ENCODE results near the gene ADORA2B.
"Not testable (repeated sequence)": the region's sequence is repeated elsewhere in the genome, so short reads cannot be mapped to it uniquely, and the experiment has no call there.

ADORA2B gene

GRCh38 chr17:15922586-15922985, 22.3 kb upstream of the ADORA2B start:
- no peak for DNase-seq (ENCODE audit: low read depth)

DNA sequence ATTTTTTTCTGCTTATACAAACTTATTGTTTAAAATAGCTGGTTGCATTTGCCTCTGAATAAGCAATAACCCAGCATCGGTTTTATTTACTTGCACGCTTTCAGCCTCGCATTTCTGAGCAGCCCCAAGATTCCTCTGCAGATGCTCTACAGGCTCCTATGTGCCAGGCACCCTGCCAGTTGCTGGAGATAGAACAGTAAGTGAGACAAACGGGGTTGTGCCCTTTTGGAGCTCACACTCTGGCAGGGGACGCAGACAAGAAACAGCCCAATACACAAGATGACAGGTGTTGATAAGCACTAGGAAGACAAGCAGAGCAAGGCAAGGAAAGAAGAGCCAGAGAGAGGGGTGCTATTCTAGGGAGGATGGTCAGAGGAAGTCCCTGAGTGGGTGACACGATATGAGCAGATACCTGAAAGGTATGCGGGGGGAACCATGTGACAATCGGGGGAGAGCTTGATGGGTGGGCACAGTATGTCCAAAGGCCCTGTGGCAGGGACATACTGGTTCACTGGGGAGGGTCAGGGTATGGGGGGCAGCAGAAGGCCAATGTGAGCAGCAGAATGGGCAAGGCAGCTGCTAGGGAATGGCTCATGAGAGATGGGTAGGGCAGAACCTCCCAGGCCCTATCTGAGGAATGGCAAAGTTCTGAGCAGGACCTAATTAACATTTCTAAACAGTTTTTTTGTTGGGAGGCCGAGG, 18.7 kb upstream of the ADORA2B start:
- DNase-seq (ENCODE audit: low read depth) = no peak

DNA sequence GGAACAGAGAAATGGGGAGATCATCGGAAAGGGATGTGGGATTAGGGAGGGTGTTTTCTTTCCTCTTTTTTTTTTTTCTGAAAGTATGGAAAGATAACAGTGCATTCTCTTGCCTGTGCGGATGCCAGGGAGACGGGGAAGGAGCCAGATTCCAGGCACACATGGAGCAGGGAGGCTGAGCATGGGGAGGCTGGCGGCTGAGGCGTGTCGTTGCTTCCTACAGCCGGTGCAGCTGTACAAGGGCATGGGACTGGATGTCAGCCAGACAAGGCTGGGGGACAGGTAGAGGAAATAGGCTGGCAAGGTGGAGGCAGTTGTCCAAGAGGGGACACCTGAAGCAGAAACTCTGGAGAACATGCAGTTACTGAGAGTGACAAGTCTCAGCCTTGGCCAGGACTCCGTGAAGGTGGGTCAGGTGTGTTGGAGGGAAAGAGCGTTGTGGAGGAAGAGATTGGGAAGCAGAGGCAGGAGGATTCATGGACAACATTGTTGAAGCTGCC, 16.6 kb upstream of the ADORA2B start:
- DNase-seq (ENCODE audit: low read depth) = no peak

DNA sequence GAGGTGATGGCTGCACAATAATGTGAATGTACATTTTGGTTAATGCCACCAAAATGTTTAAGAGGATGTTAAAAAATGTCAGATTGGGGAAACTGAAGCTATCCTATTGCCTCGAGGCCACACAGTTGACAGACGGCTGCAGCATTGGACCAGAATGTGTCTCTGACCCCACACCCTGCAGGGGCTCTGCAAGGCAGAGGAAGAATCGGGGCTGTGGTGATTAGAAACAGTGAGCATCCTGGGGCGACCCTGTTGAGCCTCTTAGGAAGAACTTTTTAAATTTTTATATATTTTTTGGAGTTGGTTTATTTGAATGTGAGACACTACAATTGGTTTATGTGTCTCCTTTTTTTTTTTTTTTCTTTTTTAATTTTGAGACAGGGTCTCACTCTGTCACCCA, 15.0 kb upstream of the ADORA2B start:
- no peak for DNase-seq (ENCODE audit: low read depth)

GRCh38 chr17:15930426-15930825, 14.5 kb upstream of the ADORA2B start:
- no peak for DNase-seq (ENCODE audit: low read depth)

GRCh38 chr17:15931394-15931793, 13.5 kb upstream of the ADORA2B start:
- no peak for DNase-seq (ENCODE audit: low read depth)

- DNase-seq (ENCODE audit: low read depth) = no peak
Observed at GRCh38 chr17:15934866-15935265, 10.1 kb upstream of the ADORA2B start.

GRCh38 chr17:15935891-15936290, 9.0 kb upstream of the ADORA2B start:
- DNase-seq (ENCODE audit: low read depth) = no peak

- DNase-seq (ENCODE audit: low read depth) = not testable (repeated sequence)
Observed at GRCh38 chr17:15936481-15936880, 8.4 kb upstream of the ADORA2B start.

DNA sequence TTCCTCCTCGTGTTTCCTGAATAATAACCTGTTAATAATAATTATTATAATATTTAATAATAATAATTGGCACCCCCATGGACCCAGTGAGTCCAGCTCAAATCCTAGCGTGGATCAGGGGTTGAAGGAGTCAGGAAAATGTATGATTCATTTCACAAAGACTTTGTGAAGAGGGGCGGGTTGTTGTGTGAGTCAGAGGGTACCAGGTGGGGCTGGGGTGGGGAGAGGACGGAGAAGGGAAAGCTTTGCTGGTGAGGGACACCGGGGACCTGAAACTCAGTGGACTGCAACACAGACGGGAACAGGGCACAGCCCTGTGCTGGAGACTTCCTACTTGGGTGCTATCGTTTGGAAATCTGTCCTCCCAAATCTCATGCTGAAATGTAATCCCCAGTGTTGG, 3.1 kb upstream of the ADORA2B start:
- no peak for DNase-seq (ENCODE audit: low read depth)

DNA sequence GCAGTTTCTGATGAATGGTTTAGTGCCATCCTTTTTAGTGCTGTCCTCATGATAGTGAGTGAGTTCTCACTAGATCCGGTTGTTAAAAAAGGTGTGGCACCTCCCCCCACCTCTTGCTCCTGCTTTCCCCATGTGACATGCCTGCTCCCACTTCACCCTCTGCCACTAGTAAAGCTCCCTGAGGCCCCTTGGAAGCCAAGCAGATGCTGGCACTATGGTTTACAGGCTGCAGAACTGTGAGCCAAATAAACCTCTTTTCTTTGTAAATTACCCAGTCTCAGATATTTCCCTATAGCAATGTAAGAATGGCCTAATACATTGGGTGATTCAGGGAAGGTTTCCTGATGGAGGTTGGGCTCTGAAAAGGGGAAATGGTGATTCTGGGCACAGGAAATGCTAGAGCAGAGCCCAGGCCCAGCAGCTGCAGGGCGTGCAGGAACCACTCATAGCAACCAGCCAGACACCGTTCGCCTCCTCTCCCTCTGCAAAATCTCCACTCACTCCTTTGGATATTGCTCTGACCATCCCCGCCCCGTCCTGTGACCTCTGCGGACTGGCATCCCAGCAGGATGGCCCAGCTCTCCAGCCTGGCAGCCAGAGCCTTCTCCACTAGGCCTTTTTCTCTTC, 2.6 kb upstream of the ADORA2B start:
- DNase-seq (ENCODE audit: low read depth) = no peak

DNA sequence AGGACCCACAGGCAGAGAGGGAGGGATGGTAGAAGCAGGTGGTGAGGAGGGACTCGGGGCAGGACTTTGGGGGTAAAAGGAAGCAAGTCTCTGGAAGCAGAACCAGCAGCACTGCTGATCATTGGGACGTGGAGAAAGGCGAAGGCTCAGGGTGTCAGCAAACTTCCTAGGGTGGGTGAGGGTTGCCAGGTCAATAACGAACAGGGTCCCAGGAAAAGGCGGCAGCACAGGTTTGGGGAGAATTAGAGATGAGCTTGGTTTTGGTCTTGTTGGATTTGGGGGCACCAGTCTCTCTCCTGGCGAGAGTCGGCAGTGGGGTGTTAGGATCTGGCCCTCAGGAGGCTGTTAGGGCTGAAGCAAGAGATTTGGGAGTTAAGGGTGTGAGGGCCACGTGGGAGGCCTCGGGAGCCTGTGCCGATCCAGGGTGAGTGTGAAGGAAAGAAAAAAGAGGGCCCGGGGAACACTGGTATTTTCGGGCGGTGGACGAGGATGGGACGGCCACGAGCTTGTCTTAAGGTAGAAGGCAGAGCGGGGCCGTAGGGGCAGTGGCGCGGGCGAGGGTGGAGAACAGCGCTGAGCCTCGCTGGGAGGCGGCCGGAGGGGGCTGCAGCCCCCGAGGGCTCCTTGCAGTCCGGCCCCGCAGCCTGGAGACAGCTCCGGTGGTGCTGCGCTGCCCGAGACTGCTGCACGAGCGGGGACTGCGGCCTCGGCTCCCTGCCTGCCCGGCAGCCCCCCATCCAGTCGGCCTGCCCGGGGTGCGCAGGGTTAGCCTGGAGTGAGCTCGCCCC, 765 bp upstream of the ADORA2B start:
- no peak for DNase-seq (ENCODE audit: low read depth)

- no peak for DNase-seq (ENCODE audit: low read depth)
Observed at GRCh38 chr17:15945527-15946191, 729 bp downstream of the ADORA2B start.

GRCh38 chr17:15946611-15947120, 1.7 kb downstream of the ADORA2B start:
- no peak for DNase-seq (ENCODE audit: low read depth)

DNA sequence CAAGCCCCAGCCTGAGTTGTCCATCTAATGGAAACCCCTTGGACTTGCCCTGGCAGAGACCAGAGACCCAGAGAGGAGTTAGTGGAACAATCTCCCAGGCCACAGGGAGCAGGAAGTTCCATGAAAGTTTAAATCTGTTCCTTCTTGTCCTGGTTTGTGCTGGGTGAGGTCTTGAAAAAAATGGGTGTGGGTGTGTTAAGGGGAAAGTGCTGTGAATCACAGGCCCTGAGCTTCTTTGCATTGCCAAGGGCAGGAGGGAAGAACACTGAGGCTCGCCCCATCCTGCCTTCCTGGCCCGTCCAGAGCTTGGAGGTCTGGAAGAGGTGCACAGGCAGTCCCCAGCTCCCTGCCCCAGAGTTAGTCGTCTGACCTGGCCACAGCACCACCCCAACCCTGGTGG, 2.3 kb downstream of the ADORA2B start:
- DNase-seq (ENCODE audit: low read depth) = no peak

DNA sequence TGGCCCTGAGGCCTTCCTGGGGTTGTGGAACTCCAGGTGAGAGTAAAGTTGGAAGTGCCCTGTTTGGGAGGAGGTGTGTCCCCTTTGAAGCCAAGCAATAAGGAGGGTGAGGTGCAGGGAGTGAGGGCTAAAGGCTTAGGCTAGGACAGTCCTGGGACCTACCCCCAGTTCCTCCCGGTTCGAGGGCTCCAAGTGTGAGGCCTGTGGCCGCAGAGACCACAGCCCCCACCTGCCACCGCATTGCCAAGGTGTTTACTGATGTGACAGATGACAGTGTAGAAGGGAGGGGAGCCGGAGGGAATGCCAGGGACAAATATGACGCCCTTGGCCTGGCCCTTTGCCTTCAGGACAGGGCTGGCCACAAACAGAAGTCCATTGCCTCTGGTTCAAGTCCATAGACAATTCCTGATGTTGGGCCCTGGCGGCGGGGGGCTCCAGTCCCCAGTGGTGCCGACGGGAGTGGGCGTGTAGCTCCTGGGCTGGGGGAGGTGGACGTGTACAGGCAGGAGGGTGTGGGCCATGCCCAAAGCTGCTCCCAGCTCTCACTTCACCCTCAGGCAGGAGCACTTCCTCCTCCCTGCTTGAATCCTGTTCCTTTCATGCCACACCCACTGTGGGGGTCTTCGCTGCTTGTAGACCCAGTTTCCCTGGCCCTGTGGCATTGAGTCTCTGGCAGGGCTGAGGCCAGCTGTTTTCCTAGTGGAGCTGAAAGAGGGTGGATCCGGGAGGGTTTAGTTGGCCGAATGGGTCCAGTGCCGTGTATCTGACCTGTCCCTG, 3.2 kb downstream of the ADORA2B start:
- no peak for DNase-seq (ENCODE audit: low read depth)

GRCh38 chr17:15951368-15952047, 6.6 kb downstream of the ADORA2B start:
- DNase-seq (ENCODE audit: low read depth) = no peak

- no peak for DNase-seq (ENCODE audit: low read depth)
Observed at GRCh38 chr17:15952048-15952532, 7.2 kb downstream of the ADORA2B start.

DNA sequence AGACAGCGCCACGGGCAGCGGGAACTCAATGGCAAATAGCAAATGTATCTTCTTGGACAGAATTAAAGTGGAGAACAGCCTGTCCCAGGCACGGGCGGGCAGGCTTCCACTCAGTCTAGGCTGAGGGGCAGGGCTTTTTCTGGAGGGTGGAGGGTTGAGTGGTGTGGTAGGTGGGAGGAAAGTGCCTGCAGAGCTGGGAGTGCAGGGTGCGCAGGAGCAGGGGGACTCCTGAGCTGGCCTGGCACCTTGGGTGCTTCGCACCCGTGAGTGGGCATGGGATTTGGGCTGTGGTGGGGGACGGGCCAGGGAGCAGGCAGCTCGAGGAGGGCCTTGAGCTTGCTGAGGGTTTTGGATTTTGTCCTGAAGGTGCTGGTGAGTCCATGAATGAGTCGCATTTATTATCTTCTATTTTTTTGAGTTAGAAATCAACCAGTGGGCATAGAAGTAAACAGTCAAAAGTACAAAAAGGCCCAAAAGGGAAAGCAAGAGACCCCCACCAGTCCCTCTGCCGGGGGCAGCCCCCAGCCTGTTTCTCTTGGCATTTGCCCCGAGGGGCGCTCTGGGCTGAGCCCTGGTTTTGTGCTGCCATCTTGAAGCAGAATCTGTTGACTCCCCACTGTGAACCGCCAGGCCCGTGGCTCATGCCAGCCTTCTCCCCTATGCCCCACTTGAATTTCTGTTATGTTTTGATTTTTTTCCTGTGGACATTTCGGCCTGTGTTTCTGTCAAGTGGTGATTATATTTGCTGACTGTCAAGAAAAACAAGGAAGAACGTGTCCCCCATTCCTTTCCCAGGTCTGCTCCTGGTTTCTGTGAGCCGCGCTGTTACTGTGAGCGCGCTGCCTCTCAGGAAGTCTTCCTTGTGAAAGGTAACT, 8.2 kb downstream of the ADORA2B start:
- no peak for DNase-seq (ENCODE audit: low read depth)

DNA sequence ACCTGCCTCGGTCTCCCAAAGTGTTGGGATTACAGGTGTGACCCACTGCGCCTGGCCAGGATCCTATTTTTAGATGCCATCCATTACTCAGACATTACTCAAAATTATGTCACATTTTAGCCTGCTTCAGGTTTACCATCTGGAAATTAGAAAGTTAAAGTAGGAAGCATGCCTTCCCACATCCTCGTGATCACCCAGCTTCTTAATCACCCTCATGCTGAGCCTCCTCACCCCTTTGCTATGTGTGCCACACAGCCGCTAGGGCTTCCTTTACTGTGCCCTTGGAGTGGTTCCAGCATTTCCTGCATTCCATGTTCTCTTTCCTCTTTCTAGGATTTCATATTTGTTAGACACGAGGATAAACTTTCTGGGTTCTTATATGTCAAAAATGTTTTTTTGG, 9.3 kb downstream of the ADORA2B start:
- DNase-seq (ENCODE audit: low read depth) = no peak
